Panc1 (cell line): ENCODE data around the gene CCDC51. TPM values are rescaled to one million over a fixed set of nuclear protein-coding genes. Genes with fewer than 3 reads are reported as not detected.

ENCODE experiments used
- ATAC-seq: fragments of 200-7000 bp; cut with Tn5 transposase; 2 replicates; pipeline ENCODE4 v1.9.1; 2020; ENCODE audit warnings: mild to moderate bottlenecking, moderate library complexity
- BruUV-seq: library from RNA; stranded (reverse); fragments of 400-500 nt; replicated peaks from 2 replicates; lab custom pipeline; 2021; lab: Mats Ljungman, UMichigan
- CTCF ChIA-PET: fragments of 300-600 bp; sonication (Branson Sonifier 250); formaldehyde crosslinking; loops from one replicate; lab custom pipeline; 2022; ENCODE audit warnings: antibody characterized with exemption; lab: Charles Lee
- POLR2A ChIA-PET: fragments of 300-600 bp; sonication (Branson Sonifier 250); formaldehyde crosslinking; loops from one replicate; lab custom pipeline; 2022; ENCODE audit warnings: antibody characterized with exemption; lab: Charles Lee
- DNase-seq: peaks from one replicate; pipeline ENCODE4 v3.0.0-alpha.2; 2010; ENCODE audit warnings: low read depth, low spot score
- H3K27ac ChIP-seq: 2 replicates; pipeline ENCODE4 v1.5.1; 2011; ENCODE audit warnings: mild to moderate bottlenecking, low read length, inconsistent platforms
- H3K27me3 ChIP-seq: fragments of 200-500 bp; sonication (Bioruptor generic); 2 replicates; pipeline ENCODE4 v1.6.0; 2014; ENCODE audit warnings: low read length, inconsistent platforms; ENCODE audit not compliant: control insufficient read depth, insufficient read depth
- H3K36me3 ChIP-seq: fragments of 200-500 bp; sonication (Bioruptor generic); 2 replicates; pipeline ENCODE4 v1.5.1; 2014; ENCODE audit warnings: inconsistent platforms, mild to moderate bottlenecking, low read length, moderate library complexity; ENCODE audit not compliant: control insufficient read depth, insufficient read depth
- H3K4me1 ChIP-seq: 2 replicates; pipeline ENCODE4 v1.5.1; 2011; ENCODE audit warnings: inconsistent platforms, mild to moderate bottlenecking, low read length, moderate library complexity; ENCODE audit not compliant: control insufficient read depth, insufficient read depth
- H3K4me3 ChIP-seq, 2 experiments: 2 replicates each; pipeline ENCODE4 v1.5.1; 2011 to 2012; ENCODE audit warnings: low read depth in 2 of 2, low read length in 2 of 2, mild to moderate bottlenecking in 2 of 2, inconsistent platforms in 1 of 2, moderate library complexity in 1 of 2
- H3K9me3 ChIP-seq: fragments of 200-500 bp; sonication (Bioruptor generic); 2 replicates; pipeline ENCODE4 v1.5.1; 2014; ENCODE audit warnings: low read depth, mild to moderate bottlenecking, inconsistent platforms, low read length, moderate library complexity; ENCODE audit not compliant: control insufficient read depth, insufficient read depth
- POLR2AphosphoS5 ChIP-seq: IDR thresholded peaks from 2 replicates; pipeline ENCODE4 v1.6.1; 2012; ENCODE audit warnings: mild to moderate bottlenecking, low read depth, low read length, moderate library complexity
- SIN3A ChIP-seq: IDR thresholded peaks from 2 replicates; pipeline ENCODE4 v1.6.1; 2012; ENCODE audit warnings: low read depth, mild to moderate bottlenecking, low read length, moderate library complexity, borderline replicate concordance; ENCODE audit not compliant: insufficient read depth
- TCF7L2 ChIP-seq: IDR thresholded peaks from 2 replicates; pipeline ENCODE4 v1.6.1; 2011; ENCODE audit warnings: mild to moderate bottlenecking, low read depth, low read length, inconsistent platforms
- in situ Hi-C: cut with HindIII; loops from 2 replicates; pipeline ENCODE4 v1.10.0; 2016; ENCODE audit warnings: low sequenced_read_pairs, low pct_unique_long_range_greater_than_20kb
- intact Hi-C: fragments of 100-400 bp; cut with micrococcal nuclease; formaldehyde crosslinking; loops from one replicate; pipeline ENCODE4 v1.10.0; 2022; ENCODE audit not compliant: unreplicated experiment
- total RNA-seq: library from RNA; stranded (reverse); gene quantifications from one replicate; pipeline ENCODE4 v1.2.1, GENCODE V29; 2021; ENCODE audit not compliant: unreplicated experiment
- TF ChIP-seq, protein P1 (sequence below), 2 experiments: IDR thresholded peaks; 2 replicates each; pipeline ENCODE4 v1.6.1; 2011 to 2012; ENCODE audit warnings: low read depth in 2 of 2, control low read depth in 1 of 2, low read length in 1 of 2, mild to moderate bottlenecking in 1 of 2, moderate library complexity in 1 of 2; ENCODE audit not compliant: insufficient read depth in 1 of 2
- TF ChIP-seq, protein P2 (sequence below): fragments of 450-650 bp; IDR thresholded peaks from 2 replicates; pipeline ENCODE4 v1.5.1; 2017; ENCODE audit warnings: mild to moderate bottlenecking

The CCDC51 gene
- total RNA-seq, 1 experiment from 2014 or later: 11.9 TPM

DNA sequence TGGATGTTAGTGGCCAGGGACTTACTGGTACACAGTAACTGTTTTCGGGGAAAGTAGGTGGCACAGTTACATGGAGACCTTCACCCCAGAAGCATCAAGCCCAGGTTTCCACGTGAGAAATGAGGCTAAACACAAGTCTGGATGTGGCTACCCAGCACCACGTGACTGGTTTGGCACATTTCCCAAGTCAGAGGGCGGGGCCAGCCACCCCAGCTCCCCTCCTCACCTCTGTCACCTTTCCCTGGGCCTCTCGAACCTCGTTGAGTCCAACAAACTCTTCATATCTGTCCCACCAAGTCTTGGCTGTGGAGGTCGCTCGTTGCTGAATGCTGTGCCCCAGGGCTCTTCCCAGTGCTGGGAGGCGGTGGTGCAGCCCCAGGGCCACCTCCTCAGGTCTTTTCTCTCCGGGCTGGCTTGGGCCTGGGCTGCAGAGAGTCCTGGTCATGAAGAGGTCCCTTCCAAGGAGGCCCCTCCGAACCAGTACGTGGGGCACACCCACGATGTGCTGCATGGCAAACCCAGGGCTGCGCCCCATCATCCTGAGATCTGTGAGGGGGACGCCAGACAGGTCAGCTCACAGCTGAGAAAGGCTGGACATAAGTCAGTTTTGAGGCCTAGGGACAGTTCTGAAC, 5.2 kb downstream of the CCDC51 start:
- Histone ChIP-seq H3K27ac (no peak overlapping the region), H3K9me3 (no peaks in the 10 kb centered on the region), H3K4me1 (no peaks in the 10 kb centered on the region; the same call in 1 of the 2 replicates), H3K27me3 (no peaks in the 10 kb centered on the region), H3K36me3 (no peaks in the 10 kb centered on the region; the same call in 1 of the 2 replicates), H3K4me3 (no peak overlapping the region)
- ATAC-seq: no peak
- ChIA-PET CTCF (interaction anchor here (1.0 kb wide), 1 partner anchor 34 kb away, joined by 8 read pairs; no protein-coding TSS in a partner anchor), POLR2A (no interaction called here)
- BruUV-seq: no TSS peak
- TF ChIP-seq TCF7L2: no peak
- TF ChIP-seq, protein P1, sequence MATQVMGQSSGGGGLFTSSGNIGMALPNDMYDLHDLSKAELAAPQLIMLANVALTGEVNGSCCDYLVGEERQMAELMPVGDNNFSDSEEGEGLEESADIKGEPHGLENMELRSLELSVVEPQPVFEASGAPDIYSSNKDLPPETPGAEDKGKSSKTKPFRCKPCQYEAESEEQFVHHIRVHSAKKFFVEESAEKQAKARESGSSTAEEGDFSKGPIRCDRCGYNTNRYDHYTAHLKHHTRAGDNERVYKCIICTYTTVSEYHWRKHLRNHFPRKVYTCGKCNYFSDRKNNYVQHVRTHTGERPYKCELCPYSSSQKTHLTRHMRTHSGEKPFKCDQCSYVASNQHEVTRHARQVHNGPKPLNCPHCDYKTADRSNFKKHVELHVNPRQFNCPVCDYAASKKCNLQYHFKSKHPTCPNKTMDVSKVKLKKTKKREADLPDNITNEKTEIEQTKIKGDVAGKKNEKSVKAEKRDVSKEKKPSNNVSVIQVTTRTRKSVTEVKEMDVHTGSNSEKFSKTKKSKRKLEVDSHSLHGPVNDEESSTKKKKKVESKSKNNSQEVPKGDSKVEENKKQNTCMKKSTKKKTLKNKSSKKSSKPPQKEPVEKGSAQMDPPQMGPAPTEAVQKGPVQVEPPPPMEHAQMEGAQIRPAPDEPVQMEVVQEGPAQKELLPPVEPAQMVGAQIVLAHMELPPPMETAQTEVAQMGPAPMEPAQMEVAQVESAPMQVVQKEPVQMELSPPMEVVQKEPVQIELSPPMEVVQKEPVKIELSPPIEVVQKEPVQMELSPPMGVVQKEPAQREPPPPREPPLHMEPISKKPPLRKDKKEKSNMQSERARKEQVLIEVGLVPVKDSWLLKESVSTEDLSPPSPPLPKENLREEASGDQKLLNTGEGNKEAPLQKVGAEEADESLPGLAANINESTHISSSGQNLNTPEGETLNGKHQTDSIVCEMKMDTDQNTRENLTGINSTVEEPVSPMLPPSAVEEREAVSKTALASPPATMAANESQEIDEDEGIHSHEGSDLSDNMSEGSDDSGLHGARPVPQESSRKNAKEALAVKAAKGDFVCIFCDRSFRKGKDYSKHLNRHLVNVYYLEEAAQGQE (IDR thresholded peaks at IDR 0.05; ENCODE audit: insufficient read depth in 1 of 2, low read depth in 2 of 2, low read length in 1 of 2): no peak
- TF ChIP-seq POLR2AphosphoS5: no peak
- TF ChIP-seq, protein P2, sequence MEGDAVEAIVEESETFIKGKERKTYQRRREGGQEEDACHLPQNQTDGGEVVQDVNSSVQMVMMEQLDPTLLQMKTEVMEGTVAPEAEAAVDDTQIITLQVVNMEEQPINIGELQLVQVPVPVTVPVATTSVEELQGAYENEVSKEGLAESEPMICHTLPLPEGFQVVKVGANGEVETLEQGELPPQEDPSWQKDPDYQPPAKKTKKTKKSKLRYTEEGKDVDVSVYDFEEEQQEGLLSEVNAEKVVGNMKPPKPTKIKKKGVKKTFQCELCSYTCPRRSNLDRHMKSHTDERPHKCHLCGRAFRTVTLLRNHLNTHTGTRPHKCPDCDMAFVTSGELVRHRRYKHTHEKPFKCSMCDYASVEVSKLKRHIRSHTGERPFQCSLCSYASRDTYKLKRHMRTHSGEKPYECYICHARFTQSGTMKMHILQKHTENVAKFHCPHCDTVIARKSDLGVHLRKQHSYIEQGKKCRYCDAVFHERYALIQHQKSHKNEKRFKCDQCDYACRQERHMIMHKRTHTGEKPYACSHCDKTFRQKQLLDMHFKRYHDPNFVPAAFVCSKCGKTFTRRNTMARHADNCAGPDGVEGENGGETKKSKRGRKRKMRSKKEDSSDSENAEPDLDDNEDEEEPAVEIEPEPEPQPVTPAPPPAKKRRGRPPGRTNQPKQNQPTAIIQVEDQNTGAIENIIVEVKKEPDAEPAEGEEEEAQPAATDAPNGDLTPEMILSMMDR: no peak
- TF ChIP-seq SIN3A: no peak
- DNase-seq: no peak
- in situ Hi-C loops (no loop called here), intact Hi-C loops (loop anchor here (5.0 kb wide), 3 partner anchors 32 to 162 kb away; no protein-coding TSS in a partner anchor)

DNA sequence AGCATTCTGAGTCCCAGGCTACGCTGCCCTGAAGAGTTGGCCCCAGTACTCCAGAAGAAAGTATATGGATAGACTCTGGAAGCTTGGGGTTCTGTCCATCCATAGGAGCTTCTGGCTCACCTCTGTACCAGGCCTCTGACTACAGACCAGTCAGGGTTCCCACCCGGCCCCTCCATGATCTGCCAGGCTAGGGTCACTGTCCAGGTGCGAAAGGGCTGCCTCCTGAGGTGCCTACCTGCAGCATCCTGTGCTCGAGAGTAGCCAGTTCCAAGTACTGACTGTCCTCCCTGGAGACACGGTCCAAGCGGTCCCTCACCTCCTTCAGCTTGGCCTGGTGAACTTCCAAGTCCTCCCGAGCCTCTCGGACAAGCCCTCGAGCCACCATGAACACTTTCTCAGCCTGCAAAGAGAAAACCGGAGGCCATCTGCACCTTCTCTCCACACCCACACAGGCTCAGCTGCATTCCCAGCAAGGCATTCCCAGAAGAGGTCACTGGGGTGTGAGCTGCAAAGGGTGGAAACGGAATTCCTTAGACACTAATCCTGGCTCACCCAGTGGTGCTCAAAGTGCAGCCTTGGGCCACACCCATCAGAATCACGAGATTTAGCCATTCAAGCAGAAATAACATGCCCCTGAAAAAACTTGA, 6.3 kb downstream of the CCDC51 start:
- no peaks in the 10 kb centered on the region; the same call in 1 of the 2 replicates for H3K4me1 ChIP-seq
- ATAC-seq: no peak
- ChIA-PET POLR2A (interaction anchor here (0.6 kb wide), 1 partner anchor 31 kb away, joined by 3 read pairs; no protein-coding TSS in a partner anchor), CTCF (interaction anchor here (0.5 to 1.0 kb wide), 2 partner anchors 33 to 62 kb away, joined by 3 to 8 read pairs; no protein-coding TSS in a partner anchor)
- H3K9me3 ChIP-seq: no peaks in the 10 kb centered on the region
- no peak for TF ChIP-seq SIN3A
- TF ChIP-seq, protein P1 (IDR thresholded peaks at IDR 0.05; ENCODE audit: insufficient read depth in 1 of 2, low read depth in 2 of 2, low read length in 1 of 2): no peak
- TF ChIP-seq, protein P2: no peak
- TF ChIP-seq POLR2AphosphoS5: no peak
- TF ChIP-seq TCF7L2: no peak
- no TSS peak for BruUV-seq
- intact Hi-C loops: loop anchor here (5.0 kb wide), 1 partner anchor 151 kb away; no protein-coding TSS in a partner anchor
- H3K4me3 ChIP-seq: no peak overlapping the region
- in situ Hi-C loops: no loop called here
- no peak overlapping the region for H3K27ac ChIP-seq
- H3K27me3 ChIP-seq: no peaks in the 10 kb centered on the region
- no peak for DNase-seq
- H3K36me3 ChIP-seq: no peaks in the 10 kb centered on the region
